ENCODE results near the gene TAMM41. TPM values are rescaled to one million over a fixed set of nuclear protein-coding genes. Genes with fewer than 3 reads are reported as not detected.

TAMM41 gene
- total and polyA plus RNA-seq, 2 of the 4 experiments (the other 2 are of a cell fraction), result 4.3 to 15.9 TPM

- Histone ChIP-seq H3K9me1 (ENCODE audit: insufficient read depth, low read length) (no peaks in the 10 kb centered on the region), H3K4ac (ENCODE audit: low read depth, low read length) (no peak overlapping the region), H3K27ac (ENCODE audit: insufficient read depth, low read length) (no peak overlapping the region), H3K4me1 (ENCODE audit: control insufficient read depth, insufficient read depth, low read length) (no peaks in the 10 kb centered on the region), H3K23ac (ENCODE audit: low read depth, low read length) (no peak overlapping the region), H4K8ac (ENCODE audit: low read depth in 2 of 2, low read length in 2 of 2) (no peak overlapping the region), H2BK120ac (ENCODE audit: low read depth, low read length) (no peak overlapping the region), H3K9me3 (ENCODE audit: control insufficient read depth, insufficient read depth, low read length) (no peaks in the 10 kb centered on the region), H3K56ac (ENCODE audit: extremely low read depth, insufficient read depth, low read length) (no peak overlapping the region), H2AK9ac (replicated peaks; ENCODE audit: low read depth, low read length, poor library complexity) (no peak overlapping the region), H4K91ac (ENCODE audit: insufficient read depth, low read depth, low read length) (no peak overlapping the region), H3K36me3 (ENCODE audit: control insufficient read depth, insufficient read depth, low read length) (peaks cover 32% of the 10 kb centered on the region), H2BK20ac (ENCODE audit: low read depth, low read length) (no peak overlapping the region), H4K20me1 (ENCODE audit: insufficient read depth, low read length) (no peaks in the 10 kb centered on the region), H3K79me1 (ENCODE audit: low read depth in 1 of 2, low read length in 2 of 2) (no peaks in the 10 kb centered on the region; a peak in 1 of 4 replicates), H3K4me2 (ENCODE audit: low read depth, low read length) (no peak overlapping the region), H2AK5ac (ENCODE audit: low read depth, low read length) (no peak overlapping the region), H3K27me3 (ENCODE audit: control insufficient read depth, insufficient read depth, low read length) (no peaks in the 10 kb centered on the region), H2BK15ac (ENCODE audit: low read depth, low read length) (no peak overlapping the region), H4K5ac (ENCODE audit: low read depth, low read length) (no peak overlapping the region), H2BK5ac (ENCODE audit: low read depth, low read length, poor library complexity, severe bottlenecking) (no peak overlapping the region), H3K4me3 (ENCODE audit: insufficient read depth, low read depth, low read length) (no peak overlapping the region), H2AFZ (replicated peaks; ENCODE audit: low read length, poor library complexity) (no peak overlapping the region), H3K14ac (replicated peaks; ENCODE audit: low read depth, low read length) (no peak overlapping the region), H3K9ac (ENCODE audit: low read depth, low read length) (no peak overlapping the region), H3K18ac (ENCODE audit: low read depth, low read length) (no peak overlapping the region)
- no peak for DNase-seq
- ATAC-seq (ENCODE audit: low read depth), result no peak
- dilution Hi-C loops (cut with HindIII; ENCODE audit: low sequenced_read_pairs, unreplicated experiment), result no loop called here
- intact Hi-C loops (cut with micrococcal nuclease), result no loop called here
- ChIA-PET CTCF (interaction anchor here (0.6 kb wide), 1 partner anchor 44 kb away, joined by 3 read pairs; no protein-coding TSS in a partner anchor), POLR2A (ENCODE audit: unreplicated experiment) (no interaction called here)
- in situ Hi-C loops (cut with MboI; ENCODE audit: low sequenced_read_pairs), result no loop called here
- no TSS peak for BruUV-seq (replicated peaks)
- WGBS, 2 experiments (ENCODE audit: extremely low coverage in 2 of 2, insufficient read length in 1 of 2), result 100% methylated on average over 1 of the region's 6 CpGs; no CpG with 5 or more reads in 1 of the 2 experiments
- TF ChIP-seq RCOR1 (IDR thresholded peaks at IDR 0.05; ENCODE audit: insufficient replicate concordance, low read length) (no peak), CTCF (conservative IDR thresholded peaks at IDR 0.05; ENCODE audit: low read depth, low read length) (no peak), BHLHE40 (IDR thresholded peaks at IDR 0.05; ENCODE audit: low read depth, low read length) (no peak), MAZ (IDR thresholded peaks at IDR 0.05; ENCODE audit: borderline replicate concordance, low read depth, low read length) (no peak), FOS (IDR thresholded peaks at IDR 0.05; ENCODE audit: low read depth, low read length) (no peak), CHD1 (IDR thresholded peaks at IDR 0.05; ENCODE audit: low read depth, low read length) (no peak), MAFK (IDR thresholded peaks at IDR 0.05; ENCODE audit: low read depth, low read length) (no peak), SMC3 (IDR thresholded peaks at IDR 0.05; ENCODE audit: low read depth, low read length) (no peak), POLR2A (IDR thresholded peaks at IDR 0.05; ENCODE audit: low read depth, low read length) (no peak), NFE2L2 (IDR thresholded peaks at IDR 0.05; ENCODE audit: low read depth, low read length) (no peak), RFX5 (IDR thresholded peaks at IDR 0.05; ENCODE audit: low read depth, low read length) (no peak), RAD21 (IDR thresholded peaks at IDR 0.05; ENCODE audit: low read length) (no peak), CEBPB (IDR thresholded peaks at IDR 0.05; ENCODE audit: low read depth, low read length) (no peak)
- TF ChIP-seq, protein P1, sequence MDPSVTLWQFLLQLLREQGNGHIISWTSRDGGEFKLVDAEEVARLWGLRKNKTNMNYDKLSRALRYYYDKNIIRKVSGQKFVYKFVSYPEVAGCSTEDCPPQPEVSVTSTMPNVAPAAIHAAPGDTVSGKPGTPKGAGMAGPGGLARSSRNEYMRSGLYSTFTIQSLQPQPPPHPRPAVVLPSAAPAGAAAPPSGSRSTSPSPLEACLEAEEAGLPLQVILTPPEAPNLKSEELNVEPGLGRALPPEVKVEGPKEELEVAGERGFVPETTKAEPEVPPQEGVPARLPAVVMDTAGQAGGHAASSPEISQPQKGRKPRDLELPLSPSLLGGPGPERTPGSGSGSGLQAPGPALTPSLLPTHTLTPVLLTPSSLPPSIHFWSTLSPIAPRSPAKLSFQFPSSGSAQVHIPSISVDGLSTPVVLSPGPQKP (IDR thresholded peaks at IDR 0.05; ENCODE audit: borderline replicate concordance, low read depth, low read length), result no peak
- TF ChIP-seq, protein P2, sequence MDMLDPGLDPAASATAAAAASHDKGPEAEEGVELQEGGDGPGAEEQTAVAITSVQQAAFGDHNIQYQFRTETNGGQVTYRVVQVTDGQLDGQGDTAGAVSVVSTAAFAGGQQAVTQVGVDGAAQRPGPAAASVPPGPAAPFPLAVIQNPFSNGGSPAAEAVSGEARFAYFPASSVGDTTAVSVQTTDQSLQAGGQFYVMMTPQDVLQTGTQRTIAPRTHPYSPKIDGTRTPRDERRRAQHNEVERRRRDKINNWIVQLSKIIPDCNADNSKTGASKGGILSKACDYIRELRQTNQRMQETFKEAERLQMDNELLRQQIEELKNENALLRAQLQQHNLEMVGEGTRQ (IDR thresholded peaks at IDR 0.05; ENCODE audit: low read depth, low read length), result no peak
Measured at GRCh38 chr3:11791339-11792200, 55.1 kb downstream of the TAMM41 start.
